K562 (cell line): ENCODE data around the gene UQCRH. TPM values are rescaled to one million over a fixed set of nuclear protein-coding genes. Genes with fewer than 3 reads are reported as not detected.

Source experiments
- CBX1 ChIP-seq: sonication (generic); IDR thresholded peaks from 2 replicates; pipeline ENCODE4 v1.6.1; 2016; ENCODE audit warnings: antibody characterized with exemption, low read depth, mild to moderate bottlenecking
- GTF2F1 ChIP-seq: IDR thresholded peaks from 2 replicates; pipeline ENCODE4 v1.6.1; 2011; ENCODE audit warnings: low read depth, low read length, improper control_type of control experiment
- ILF3 ChIP-seq: fragments of 450-650 bp; IDR thresholded peaks from 2 replicates; pipeline ENCODE4 v1.6.1; 2018; ENCODE audit warnings: antibody characterized with exemption, mild to moderate bottlenecking, moderate library complexity, borderline replicate concordance
- POLR2A ChIP-seq: fragments of 450-650 bp; conservative IDR thresholded peaks from 2 replicates; pipeline ENCODE4 v1.6.1; 2016
- RBM34 ChIP-seq: fragments of 200-400 bp; formaldehyde crosslinking; IDR thresholded peaks from 2 replicates; pipeline ENCODE4 v1.6.1; 2018; ENCODE audit warnings: low read length, borderline replicate concordance; ENCODE audit not compliant: insufficient read depth
- RBM39 ChIP-seq: fragments of 200-400 bp; formaldehyde crosslinking; optimal IDR thresholded peaks from 2 replicates; pipeline ENCODE3; 2018; ENCODE audit warnings: low read depth, low read length
- SNRNP70 ChIP-seq: fragments of 200-400 bp; formaldehyde crosslinking; optimal IDR thresholded peaks from 2 replicates; pipeline ENCODE3; 2017; ENCODE audit warnings: low read depth, low read length
- polyA plus RNA-seq, 8 experiments: library from polyadenylated mRNA; depleted of rRNA in 4 of 8; stranded (reverse) in 5 of 8; unstranded in 3 of 8; fragments of >200 nt; fragmentation: Nextera tagmentation in 2 of 8; fragmentation: Illumina TruSeq in 1 of 8; extraction: Ambion mirVana in 2 of 8; extraction: Trizol in 1 of 8; gene quantifications; 2 replicates each; pipeline versions ENCODE4 v1.2.1 to v1.2.3, GENCODE V29; 2011 to 2014; ENCODE audit warnings: inconsistent platforms in 1 of 8, missing spikeins in 1 of 8
- total RNA-seq, 7 experiments: library from RNA; depleted of rRNA in 6 of 7; stranded (reverse); fragments of >200 nt in 6 of 7; fragmentation: Illumina TruSeq in 2 of 7; extraction: Trizol in 2 of 7; gene quantifications; 2 replicates each; pipeline versions ENCODE4 v1.2.1 to v1.2.3, GENCODE V29; 2011 to 2021; ENCODE audit warnings: low replicate concordance in 1 of 7
- TF ChIP-seq, protein P1 (sequence below), 2 experiments: fragments of 450-650 bp; IDR thresholded peaks; 2 replicates each; pipeline ENCODE4 v1.6.1; 2016; ENCODE audit warnings: mild to moderate bottlenecking in 2 of 2, borderline replicate concordance in 1 of 2, low read depth in 1 of 2, moderate library complexity in 1 of 2
- TF ChIP-seq, protein P2 (sequence below): sonication (generic); formaldehyde crosslinking; IDR thresholded peaks from 2 replicates; pipeline ENCODE4 v1.8.0; 2023; ENCODE audit warnings: missing genetic modification reagents, mild to moderate bottlenecking, borderline replicate concordance
- TF ChIP-seq, protein P3 (sequence below): fragments of 450-650 bp; IDR thresholded peaks from 2 replicates; pipeline ENCODE4 v1.6.1; 2016; ENCODE audit warnings: borderline replicate concordance
- TF ChIP-seq, protein P4 (sequence below): fragments of 450-650 bp; IDR thresholded peaks from 2 replicates; pipeline ENCODE4 v1.6.1; 2014; ENCODE audit warnings: low read depth, mild to moderate bottlenecking, moderate library complexity, borderline replicate concordance

Gene UQCRH
- total and polyA plus RNA-seq, 9 of the 15 experiments (the other 6 are each of a cell fraction or from before 2014, with no cell fraction given), result 1,267 to 5,184 (median 2,410) TPM

DNA sequence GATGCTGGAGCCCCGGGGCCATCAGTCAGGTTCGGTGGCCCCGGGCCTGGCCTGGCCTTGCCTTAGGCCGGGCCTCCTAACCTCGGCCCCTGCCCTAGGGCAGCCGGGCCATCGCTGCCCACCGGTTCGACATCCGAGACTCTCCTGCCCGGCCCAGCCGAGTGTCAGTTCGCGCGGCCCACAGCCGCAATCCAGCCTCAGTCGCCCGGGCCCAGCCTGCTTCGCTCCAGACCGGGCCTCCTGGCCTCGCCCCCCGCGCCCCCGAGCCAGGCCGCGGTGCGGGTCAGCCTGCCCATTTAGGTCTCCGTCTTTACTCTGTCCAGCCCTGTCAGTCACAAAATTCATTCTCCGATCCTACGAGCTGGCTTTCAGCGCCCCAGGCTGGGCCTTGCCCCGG is 859 bp upstream of the UQCRH start (continued):
- TF ChIP-seq, protein P1, sequence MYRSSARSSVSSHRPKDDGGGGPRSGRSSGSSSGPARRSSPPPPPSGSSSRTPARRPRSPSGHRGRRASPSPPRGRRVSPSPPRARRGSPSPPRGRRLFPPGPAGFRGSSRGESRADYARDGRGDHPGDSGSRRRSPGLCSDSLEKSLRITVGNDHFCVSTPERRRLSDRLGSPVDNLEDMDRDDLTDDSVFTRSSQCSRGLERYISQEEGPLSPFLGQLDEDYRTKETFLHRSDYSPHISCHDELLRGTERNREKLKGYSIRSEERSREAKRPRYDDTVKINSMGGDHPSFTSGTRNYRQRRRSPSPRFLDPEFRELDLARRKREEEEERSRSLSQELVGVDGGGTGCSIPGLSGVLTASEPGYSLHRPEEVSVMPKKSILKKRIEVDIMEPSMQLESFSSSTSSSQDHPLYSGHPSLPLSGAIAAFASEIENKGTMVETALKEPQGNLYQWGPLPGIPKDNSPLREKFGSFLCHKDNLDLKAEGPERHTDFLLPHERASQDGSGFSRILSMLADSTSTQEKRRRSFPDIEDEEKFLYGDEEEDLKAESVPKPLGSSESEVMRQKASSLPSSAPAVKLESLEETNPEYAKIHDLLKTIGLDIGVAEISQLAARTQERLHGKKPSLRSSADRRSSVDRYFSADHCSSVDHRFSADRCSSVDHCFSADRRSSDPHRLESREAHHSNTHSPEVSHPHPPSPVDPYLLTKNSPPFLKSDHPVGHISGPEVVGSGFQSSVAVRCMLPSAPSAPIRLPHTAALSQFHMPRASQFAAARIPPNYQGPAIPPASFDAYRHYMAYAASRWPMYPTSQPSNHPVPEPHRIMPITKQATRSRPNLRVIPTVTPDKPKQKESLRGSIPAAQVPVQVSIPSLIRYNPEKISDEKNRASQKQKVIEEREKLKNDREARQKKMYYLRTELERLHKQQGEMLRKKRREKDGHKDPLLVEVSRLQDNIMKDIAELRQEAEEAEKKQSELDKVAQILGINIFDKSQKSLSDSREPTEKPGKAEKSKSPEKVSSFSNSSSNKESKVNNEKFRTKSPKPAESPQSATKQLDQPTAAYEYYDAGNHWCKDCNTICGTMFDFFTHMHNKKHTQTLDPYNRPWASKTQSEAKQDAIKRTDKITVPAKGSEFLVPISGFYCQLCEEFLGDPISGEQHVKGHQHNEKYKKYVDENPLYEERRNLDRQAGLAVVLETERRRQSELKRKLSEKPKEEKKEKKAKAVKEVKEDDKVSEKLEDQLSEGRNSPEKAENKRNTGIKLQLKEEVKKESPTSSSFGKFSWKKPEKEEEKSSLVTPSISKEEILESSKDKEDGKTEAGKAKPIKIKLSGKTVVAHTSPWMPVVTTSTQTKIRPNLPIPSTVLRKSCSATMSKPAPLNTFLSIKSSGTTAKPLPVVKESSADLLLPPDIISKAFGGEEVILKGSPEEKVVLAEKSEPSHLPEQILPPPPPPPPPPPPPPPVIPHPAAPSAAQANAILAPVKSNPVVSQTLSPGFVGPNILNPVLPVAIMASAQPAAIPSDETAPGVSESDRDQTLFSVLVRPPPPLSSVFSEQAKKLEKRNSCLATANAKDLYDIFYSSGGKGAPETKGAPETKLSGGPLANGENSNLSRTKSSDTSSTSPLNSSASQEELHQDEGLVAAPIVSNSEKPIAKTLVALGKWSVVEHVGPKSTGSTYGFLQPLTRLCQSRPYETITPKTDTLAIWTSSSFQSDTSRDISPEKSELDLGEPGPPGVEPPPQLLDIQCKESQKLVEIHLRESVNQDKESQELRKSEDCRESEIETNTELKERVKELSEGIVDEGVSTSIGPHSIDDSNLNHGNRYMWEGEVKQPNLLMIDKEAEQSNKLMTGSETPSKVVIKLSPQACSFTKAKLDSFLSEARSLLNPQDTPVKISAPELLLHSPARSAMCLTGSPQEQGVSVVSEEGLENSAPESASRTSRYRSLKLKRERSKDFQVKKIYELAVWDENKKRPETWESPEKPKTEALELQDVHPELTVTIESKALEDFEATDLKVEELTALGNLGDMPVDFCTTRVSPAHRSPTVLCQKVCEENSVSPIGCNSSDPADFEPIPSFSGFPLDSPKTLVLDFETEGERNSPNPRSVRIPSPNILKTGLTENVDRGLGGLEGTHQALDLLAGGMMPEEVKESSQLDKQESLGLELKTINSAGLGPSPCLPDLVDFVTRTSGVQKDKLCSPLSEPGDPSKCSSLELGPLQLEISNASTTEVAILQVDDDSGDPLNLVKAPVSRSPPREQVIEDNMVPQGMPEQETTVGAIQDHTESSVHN (IDR thresholded peaks at IDR 0.05; ENCODE audit: borderline replicate concordance in 1 of 2, low read depth in 1 of 2), result no peak
- TF ChIP-seq, protein P2, sequence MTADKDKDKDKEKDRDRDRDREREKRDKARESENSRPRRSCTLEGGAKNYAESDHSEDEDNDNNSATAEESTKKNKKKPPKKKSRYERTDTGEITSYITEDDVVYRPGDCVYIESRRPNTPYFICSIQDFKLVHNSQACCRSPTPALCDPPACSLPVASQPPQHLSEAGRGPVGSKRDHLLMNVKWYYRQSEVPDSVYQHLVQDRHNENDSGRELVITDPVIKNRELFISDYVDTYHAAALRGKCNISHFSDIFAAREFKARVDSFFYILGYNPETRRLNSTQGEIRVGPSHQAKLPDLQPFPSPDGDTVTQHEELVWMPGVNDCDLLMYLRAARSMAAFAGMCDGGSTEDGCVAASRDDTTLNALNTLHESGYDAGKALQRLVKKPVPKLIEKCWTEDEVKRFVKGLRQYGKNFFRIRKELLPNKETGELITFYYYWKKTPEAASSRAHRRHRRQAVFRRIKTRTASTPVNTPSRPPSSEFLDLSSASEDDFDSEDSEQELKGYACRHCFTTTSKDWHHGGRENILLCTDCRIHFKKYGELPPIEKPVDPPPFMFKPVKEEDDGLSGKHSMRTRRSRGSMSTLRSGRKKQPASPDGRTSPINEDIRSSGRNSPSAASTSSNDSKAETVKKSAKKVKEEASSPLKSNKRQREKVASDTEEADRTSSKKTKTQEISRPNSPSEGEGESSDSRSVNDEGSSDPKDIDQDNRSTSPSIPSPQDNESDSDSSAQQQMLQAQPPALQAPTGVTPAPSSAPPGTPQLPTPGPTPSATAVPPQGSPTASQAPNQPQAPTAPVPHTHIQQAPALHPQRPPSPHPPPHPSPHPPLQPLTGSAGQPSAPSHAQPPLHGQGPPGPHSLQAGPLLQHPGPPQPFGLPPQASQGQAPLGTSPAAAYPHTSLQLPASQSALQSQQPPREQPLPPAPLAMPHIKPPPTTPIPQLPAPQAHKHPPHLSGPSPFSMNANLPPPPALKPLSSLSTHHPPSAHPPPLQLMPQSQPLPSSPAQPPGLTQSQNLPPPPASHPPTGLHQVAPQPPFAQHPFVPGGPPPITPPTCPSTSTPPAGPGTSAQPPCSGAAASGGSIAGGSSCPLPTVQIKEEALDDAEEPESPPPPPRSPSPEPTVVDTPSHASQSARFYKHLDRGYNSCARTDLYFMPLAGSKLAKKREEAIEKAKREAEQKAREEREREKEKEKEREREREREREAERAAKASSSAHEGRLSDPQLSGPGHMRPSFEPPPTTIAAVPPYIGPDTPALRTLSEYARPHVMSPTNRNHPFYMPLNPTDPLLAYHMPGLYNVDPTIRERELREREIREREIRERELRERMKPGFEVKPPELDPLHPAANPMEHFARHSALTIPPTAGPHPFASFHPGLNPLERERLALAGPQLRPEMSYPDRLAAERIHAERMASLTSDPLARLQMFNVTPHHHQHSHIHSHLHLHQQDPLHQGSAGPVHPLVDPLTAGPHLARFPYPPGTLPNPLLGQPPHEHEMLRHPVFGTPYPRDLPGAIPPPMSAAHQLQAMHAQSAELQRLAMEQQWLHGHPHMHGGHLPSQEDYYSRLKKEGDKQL (CRISPR knock-in tag), result no peak
- TF ChIP-seq, protein P3, sequence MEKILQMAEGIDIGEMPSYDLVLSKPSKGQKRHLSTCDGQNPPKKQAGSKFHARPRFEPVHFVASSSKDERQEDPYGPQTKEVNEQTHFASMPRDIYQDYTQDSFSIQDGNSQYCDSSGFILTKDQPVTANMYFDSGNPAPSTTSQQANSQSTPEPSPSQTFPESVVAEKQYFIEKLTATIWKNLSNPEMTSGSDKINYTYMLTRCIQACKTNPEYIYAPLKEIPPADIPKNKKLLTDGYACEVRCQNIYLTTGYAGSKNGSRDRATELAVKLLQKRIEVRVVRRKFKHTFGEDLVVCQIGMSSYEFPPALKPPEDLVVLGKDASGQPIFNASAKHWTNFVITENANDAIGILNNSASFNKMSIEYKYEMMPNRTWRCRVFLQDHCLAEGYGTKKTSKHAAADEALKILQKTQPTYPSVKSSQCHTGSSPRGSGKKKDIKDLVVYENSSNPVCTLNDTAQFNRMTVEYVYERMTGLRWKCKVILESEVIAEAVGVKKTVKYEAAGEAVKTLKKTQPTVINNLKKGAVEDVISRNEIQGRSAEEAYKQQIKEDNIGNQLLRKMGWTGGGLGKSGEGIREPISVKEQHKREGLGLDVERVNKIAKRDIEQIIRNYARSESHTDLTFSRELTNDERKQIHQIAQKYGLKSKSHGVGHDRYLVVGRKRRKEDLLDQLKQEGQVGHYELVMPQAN, result no peak
- TF ChIP-seq ILF3, result no peak
- no peak for TF ChIP-seq GTF2F1
- no peak for TF ChIP-seq POLR2A
- no peak; the same call in 1 of the 2 replicates for TF ChIP-seq CBX1
- TF ChIP-seq SNRNP70, result no peak
- TF ChIP-seq RBM34, result no peak
- no peak for TF ChIP-seq RBM39
- TF ChIP-seq, protein P4, sequence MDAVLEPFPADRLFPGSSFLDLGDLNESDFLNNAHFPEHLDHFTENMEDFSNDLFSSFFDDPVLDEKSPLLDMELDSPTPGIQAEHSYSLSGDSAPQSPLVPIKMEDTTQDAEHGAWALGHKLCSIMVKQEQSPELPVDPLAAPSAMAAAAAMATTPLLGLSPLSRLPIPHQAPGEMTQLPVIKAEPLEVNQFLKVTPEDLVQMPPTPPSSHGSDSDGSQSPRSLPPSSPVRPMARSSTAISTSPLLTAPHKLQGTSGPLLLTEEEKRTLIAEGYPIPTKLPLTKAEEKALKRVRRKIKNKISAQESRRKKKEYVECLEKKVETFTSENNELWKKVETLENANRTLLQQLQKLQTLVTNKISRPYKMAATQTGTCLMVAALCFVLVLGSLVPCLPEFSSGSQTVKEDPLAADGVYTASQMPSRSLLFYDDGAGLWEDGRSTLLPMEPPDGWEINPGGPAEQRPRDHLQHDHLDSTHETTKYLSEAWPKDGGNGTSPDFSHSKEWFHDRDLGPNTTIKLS, result no peak
